AML-193 (cell line): ENCODE measurements around the gene DFFA.
"Not testable (repeated sequence)": the region's sequence is repeated elsewhere in the genome, so short reads cannot be mapped to it uniquely, and the experiment has no call there.

Experiments used
- DNase-seq, 2 experiments: peaks; one replicate each; lab custom pipeline; 2025; lab: John Stamatoyannopoulos, UW

Gene DFFA

GRCh38 chr1:10428984-10429383 is 43.3 kb downstream of the DFFA start:
- no peak for DNase-seq

- not testable (repeated sequence) for DNase-seq
These were observed 45.8 kb downstream of the DFFA start for GRCh38 chr1:10426535-10426848.

- DNase-seq: not testable (repeated sequence)
These were observed 46.3 kb downstream of the DFFA start for GRCh38 chr1:10425826-10426534.

DNA sequence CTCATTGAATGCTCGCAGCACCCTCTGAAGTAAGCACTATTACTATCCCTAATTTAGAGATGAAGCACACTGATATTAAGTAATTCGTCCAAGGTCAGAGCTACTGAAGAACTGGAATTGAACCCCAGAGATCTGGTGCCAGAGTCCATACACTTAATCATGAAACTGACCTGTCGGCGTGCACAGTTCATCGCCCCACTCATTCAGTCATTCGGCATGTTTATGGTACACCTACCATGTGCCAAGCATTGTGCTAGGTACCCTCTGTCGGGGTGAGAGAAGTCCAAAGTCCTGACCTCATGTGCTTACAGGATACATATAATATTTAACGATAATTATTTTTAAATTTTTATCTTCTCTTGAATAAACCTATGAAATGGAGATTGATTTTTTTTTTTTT is 47.7 kb downstream of the DFFA start:
- DNase-seq: no peak

- DNase-seq: no peak
These were observed 48.3 kb downstream of the DFFA start for GRCh38 chr1:10424034-10424433.

GRCh38 chr1:10421637-10422036 is 50.7 kb downstream of the DFFA start:
- DNase-seq: no peak

GRCh38 chr1:10419351-10419750 is 53.0 kb downstream of the DFFA start:
- DNase-seq: no peak

GRCh38 chr1:10418741-10419140 is 53.6 kb downstream of the DFFA start:
- not testable (repeated sequence) for DNase-seq

GRCh38 chr1:10415967-10416366 is 56.4 kb downstream of the DFFA start:
- DNase-seq: not testable (repeated sequence)

DNA sequence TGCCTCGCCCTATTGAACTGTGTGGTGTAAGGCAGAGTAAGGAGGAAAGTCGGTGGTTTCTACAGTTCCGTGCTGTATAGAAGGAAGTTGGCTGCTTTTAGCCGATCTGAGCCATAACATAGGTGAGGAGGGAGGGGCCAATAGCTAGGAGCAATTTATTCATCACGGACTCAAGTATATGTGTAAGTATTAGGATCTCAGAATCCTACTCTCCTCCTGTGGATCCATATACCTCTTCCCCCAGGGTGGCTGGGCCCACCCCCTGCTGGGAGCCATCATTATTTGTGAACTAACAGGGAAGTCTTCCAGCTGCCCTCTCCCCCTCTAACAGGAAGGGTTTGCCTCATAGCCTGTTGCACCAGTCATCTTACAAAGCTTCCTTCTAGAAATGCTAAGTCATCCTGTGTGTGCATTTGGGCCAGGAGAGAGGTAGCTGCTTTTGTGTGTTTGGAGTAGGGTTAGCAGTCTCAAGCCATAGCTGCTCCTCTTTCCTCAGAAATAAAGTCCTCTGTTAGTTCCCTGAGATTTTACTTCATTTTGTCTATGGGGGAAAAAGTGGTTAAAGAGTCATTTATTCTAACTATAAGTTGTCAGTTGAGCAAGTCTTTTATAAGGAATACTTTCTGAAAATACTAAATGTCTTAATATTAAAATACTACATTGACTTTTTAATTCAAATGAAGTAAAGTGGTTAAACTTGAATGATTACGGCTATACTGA is 57.0 kb downstream of the DFFA start:
- DNase-seq: peak; percentile 97 to 98

DNA sequence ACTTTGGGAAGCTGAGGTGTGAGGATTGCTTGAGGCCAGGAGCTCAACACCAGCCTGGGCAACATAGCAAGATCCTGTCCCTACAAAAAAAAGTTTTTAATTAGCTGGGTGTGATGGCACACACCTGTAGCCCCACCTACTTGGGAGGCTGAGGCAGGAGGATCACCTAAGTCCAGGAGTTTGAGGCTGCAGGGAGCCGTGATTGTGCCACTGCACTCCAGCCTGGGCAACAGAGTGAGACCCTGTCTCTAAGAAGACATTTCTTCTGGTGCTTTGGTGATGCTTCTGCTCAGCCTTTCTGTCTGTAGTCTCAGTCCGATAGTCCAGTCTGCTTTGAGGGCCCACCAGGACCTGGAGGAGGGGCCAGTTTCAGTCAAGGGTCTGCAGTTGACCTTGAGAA is 65.1 kb downstream of the DFFA start:
- no peak for DNase-seq
